ENCODE data around the gene RALGAPA1.
"Not testable (repeated sequence)": the region's sequence is repeated elsewhere in the genome, so short reads cannot be mapped to it uniquely, and the experiment has no call there.

RALGAPA1 gene

DNA sequence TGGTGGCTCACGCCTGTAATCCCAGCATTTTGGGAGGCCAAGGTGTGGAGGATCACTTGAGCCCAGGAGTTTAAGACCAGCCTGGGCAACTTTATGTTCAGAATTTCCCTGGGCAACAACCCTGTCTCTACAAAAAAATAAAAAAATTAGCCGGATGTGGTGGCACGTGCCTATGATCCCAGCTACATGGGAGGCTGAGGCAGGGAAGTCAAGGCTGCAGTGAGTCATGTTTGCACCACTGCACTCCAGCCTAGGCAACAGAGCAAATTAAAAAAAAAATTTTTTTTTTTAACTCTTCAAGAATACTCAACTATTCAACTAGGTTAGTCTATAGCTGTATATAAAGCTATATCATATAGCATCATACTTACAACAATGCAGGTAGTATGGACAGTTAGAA lies 113.0 kb downstream of the RALGAPA1 start:
- no peak for DNase-seq

DNA sequence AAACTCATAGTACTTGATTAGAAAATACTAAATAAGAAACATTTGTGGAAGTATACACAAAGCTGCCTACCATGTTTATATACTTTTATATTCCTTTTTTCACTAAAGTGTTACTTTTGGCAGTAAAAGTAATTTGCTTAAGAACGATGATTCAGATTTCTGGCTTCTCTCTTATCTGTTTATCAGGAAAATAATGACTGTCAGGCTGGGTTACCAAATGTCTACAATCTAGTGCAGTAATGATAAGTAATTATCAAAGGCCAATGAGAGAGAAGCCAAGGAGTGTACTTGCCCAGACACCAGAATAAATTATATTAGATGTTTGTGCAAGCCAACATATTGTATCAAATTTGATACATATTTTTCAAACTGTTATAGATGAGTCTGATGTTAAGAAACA lies 113.4 kb downstream of the RALGAPA1 start:
- no peak for DNase-seq

GRCh38 chr14:35695072-35695471 lies 114.0 kb downstream of the RALGAPA1 start:
- no peak for DNase-seq

GRCh38 chr14:35689000-35689460 lies 120.1 kb downstream of the RALGAPA1 start:
- no peak for DNase-seq

- DNase-seq: no peak
These were observed 120.8 kb downstream of the RALGAPA1 start for GRCh38 chr14:35688126-35688826.

- DNase-seq: peak; percentile 36 to 66
These were observed 121.7 kb downstream of the RALGAPA1 start for GRCh38 chr14:35687335-35687939.

DNA sequence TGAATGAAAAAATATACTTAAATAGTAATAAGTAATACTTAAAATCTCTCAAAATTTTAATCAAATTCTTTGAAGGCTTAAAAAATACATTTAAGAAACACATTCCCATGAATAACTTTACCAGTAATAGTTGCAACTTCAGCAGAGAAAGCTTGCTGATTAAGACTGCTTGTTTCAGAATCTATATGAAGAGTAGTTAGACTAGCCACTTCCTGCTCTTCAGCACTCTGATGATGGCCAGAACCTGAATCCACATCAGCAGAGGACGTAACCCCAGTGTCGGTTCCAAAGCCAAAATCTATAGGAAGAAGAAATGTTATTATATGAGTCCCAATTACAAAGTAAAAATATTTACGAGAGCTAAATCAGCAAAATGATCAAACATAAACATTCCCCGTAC lies 125.4 kb downstream of the RALGAPA1 start:
- not testable (repeated sequence) for DNase-seq

DNA sequence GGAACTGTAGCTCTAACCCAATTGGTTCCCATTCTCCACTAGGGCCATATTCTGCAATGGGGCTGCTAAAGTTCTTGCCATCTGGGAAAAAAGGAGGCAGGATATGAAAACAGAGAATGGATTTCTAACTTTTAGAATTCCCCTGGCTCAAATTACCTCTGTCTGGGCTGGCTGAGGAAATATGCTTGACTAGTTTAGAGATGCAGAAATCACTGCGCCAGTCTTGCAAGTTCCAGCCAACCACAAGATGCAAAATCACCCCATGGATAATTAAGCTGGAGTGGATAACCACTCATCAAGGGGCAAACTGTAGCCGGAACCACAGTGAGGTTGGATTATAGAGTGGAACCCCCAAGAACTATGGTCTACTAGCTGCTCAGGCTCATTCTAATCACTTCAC lies 126.3 kb downstream of the RALGAPA1 start:
- DNase-seq: no peak

GRCh38 chr14:35678403-35679028 lies 130.6 kb downstream of the RALGAPA1 start:
- no peak for DNase-seq

GRCh38 chr14:35669782-35670181 lies 139.3 kb downstream of the RALGAPA1 start:
- DNase-seq: no peak

DNA sequence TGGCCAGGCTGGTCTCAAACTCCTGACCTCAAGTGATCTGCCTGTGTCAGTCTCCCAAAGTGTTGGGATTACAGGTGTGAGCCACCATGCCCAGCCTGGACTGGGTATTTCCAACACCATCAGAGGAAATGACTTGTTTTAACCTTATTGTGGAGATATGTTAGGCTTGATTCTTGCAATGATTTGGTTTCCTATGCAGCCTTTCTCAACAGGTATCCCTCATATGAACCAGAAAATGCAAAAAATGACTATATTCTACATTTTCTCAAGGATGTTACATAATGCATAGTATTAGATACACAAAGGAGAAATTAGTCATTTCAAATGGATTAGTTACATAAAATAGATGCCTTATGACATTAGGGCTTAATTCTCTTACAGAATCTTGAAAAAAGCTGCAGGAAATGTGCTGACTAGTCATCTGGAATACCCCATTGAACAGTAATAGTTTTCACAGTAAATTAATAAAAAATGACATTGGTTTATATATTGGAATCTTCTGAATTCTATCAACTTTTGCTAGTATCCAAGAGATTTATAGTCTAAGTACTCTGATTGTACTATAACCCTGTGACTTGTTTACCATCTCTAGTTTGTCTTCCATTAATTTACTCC lies 142.6 kb downstream of the RALGAPA1 start:
- no peak for DNase-seq

DNA sequence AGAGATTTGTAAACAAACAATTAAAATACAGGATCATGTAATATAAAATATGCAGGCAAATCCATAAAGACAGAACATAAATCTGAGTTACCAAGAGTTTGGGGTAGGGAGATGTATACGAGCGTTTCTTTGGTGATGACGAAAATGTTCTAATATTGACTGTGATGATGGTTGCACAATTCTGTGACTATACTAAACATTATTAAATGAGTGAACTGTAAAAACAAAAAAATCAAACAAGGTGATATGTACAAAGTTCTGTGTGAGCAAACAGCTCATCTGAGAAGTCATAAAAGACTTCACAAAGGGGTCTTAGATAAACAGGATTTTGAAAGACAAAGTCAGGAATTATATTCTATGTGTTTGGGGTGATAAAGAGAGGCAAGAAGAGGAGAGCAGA lies 147.2 kb downstream of the RALGAPA1 start:
- no peak for DNase-seq

DNA sequence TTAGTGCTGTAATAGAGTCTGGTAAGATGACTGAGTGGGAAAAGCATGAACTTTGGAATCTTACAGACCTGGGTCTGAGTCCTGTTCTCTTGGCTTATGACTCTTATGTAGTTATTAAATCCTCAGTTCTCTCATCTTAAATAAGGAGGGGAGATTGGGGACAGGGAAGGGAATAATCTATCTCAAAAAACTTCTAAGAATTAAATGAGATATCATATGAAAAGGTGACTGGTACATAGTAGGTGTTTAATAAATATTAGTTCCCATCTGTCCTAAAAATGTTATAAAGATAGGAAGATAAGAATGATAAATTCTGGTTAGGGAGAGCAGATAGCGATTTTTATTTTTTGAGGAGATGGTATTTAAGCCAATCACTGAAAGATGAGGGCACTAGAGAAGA lies 156.1 kb downstream of the RALGAPA1 start:
- DNase-seq: no peak

DNA sequence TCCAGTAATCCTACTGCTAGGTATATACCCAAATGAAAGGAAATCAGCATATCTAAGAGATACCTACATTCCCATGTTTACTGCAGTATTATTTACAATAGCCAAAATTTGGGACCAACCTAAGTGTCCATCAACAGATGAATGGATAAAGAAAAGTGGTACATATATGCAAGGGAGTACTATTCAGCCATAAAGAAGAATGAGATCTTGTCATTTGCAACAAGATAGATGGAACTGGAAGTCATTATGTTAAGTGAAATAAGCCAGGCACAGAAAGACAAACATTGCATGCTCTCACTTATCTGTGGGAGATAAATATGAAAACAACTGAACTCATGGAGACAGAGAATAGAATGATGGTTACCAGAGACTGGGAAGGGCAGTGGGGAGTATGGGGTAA lies 165.6 kb downstream of the RALGAPA1 start:
- DNase-seq: no peak

- DNase-seq: no peak
These were observed 171.2 kb downstream of the RALGAPA1 start for GRCh38 chr14:35637851-35638250.

DNA sequence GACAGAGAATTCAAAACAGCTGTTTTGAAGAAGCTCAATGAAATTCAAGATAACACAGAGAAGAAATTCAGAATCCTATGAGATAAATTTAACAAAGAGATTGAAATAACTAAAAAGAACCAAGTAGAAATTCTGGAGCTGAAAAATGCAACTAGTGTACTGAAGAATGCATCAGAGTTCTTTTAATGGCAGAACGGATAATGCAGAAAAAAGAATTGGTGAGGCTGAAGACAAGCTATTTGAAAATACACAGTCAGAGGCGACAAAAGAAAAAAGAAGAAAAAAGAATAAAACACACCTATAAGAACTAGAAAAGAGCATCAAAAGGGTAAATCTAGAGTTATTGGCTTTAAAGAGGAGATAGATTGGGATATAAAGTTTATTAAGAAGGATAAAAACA lies 171.8 kb downstream of the RALGAPA1 start:
- DNase-seq: no peak

DNA sequence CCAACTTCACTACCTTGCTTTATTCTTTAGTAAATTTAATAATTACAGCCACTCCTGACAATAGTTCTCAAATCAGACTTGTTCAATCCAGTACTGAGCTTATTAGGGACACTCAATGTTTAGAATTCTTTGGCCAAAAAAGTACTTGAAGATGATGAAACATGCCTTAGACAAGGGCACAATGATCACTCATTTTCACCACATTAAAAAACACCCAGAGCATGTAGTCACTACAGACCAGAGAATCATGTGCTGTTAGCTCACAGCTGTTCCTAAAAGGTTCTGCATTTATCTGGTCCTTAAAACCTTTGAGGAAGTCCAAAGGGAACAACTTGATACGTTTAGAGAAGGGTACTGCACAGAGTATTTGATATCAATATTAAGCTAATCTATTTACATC lies 176.4 kb downstream of the RALGAPA1 start:
- peak in 1 of 2 experiments; percentile 69 for DNase-seq

GRCh38 chr14:35632271-35632670 lies 176.8 kb downstream of the RALGAPA1 start:
- DNase-seq: peak; percentile 42 to 89

- DNase-seq: no peak
These were observed 177.9 kb downstream of the RALGAPA1 start for GRCh38 chr14:35631071-35631805.

DNA sequence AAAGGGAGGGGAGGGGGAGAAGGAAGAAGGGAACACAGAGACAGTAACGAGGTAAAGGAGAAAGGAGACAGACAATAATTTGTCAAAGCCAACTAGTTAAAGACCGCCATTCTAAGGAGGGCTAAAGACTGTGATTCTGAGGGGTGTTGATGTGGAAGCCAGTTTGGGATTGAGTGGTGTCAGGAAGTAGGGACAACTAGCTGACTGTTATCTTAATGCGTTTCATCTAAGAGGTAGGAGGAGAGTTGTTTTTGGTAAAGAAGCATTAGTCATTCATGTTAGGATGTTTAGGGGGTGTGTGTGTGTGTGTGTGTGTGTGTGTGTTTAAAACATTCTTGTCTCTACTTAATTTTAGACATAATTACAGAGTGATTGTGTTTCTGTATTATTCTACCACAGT lies 180.1 kb downstream of the RALGAPA1 start:
- DNase-seq: no peak

DNA sequence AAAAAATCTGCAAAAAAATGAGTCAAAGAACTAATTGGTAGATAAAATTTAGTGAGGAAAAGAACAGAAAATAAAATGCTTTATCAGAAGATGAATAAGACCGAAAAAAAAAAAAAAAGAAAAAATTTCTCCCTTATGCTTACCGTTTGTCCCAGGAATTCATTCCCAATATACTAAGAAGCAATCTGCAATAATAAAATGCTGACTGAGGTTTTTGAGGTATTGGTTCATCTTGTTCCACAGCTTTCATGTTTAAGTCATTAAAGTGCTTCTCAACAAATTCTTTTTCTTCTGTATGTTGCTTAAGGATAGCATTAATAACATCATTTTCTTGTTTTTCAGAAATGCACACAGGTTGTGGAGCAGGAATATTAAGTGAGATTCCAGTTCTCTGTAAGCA lies 182.1 kb downstream of the RALGAPA1 start:
- DNase-seq: not testable (repeated sequence)

DNA sequence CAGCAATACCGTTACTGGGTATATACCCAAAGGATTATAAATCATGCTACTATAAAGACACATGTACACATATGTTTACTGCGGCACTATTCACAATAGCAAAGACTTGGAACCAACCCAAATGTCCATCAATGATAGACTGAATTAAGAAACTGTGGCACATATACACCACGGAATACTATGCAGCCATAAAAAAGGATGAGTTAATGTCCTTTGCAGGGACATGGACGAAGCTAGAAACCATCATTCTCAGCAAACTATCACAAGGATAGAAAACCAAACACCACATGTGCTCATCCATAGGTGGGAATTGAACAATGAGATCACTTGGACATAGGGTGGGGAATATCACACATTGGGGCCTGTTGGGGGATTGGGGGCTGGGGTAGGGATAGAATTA lies 187.1 kb downstream of the RALGAPA1 start:
- DNase-seq: not testable (repeated sequence)

DNA sequence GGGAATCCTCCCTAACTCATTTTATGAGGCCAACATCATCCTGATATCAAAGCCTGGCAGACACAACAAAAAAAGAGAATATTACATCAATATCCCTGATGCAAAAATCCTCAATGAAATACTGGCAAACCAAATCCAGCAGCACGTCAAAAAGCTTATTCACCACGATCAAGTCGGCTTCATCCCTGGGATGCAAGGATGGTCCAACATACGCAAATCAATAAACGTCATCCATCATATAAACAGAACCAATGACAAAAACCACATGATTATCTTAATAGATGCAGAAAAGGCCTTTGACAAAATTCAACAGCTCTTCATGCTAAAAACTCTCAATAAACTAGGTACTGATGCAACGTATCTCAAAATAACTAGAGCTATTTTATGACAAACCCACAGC lies 189.1 kb downstream of the RALGAPA1 start:
- DNase-seq: not testable (repeated sequence)

Data from NCI-H2081 (cell line).